Heart left ventricle (tissue), 16 donors: ENCODE results near the gene PLB1. TPM values are rescaled to one million over a fixed set of nuclear protein-coding genes. Genes with fewer than 3 reads are reported as not detected.

ENCODE experiments used
- ATAC-seq, 4 donors: fragments of 200-7000 bp; cut with Tn5 transposase; one replicate each; pipeline ENCODE4 v1.9.1; 2020 to 2022; ENCODE audit warnings: moderate library complexity in 4 of 4, mild to moderate bottlenecking in 3 of 4, moderate number of reproducible peaks in 1 of 4
- DNase-seq, 5 donors: peaks; one replicate each; pipeline ENCODE4 v3.0.0-alpha.2; 2020
- H3K27ac ChIP-seq, 12 donors: fragments of 200-600 bp; sonication (generic) in 4 of 12; one replicate each; pipeline versions ENCODE4 v1.5.0 to v1.8.0; 2016 to 2022; ENCODE audit warnings: mild to moderate bottlenecking in 2 of 12
- H3K27me3 ChIP-seq, 9 donors: fragments of 200-600 bp; sonication (generic) in 2 of 9; one replicate each; pipeline versions ENCODE4 v1.5.1 to v1.8.0; 2016 to 2022; ENCODE audit warnings: mild to moderate bottlenecking in 3 of 9
- H3K36me3 ChIP-seq, 9 donors: fragments of 200-600 bp; sonication (generic) in 2 of 9; one replicate each; pipeline versions ENCODE4 v1.5.0 to v1.8.0; 2018 to 2022; ENCODE audit warnings: mild to moderate bottlenecking in 2 of 9
- H3K4me1 ChIP-seq, 12 donors: fragments of 200-600 bp; sonication (generic) in 4 of 12; one replicate each; pipeline versions ENCODE4 v1.5.0 to v1.8.0; 2016 to 2022; ENCODE audit warnings: mild to moderate bottlenecking in 3 of 12
- H3K4me3 ChIP-seq, 12 donors: fragments of 200-600 bp; sonication (generic) in 4 of 12; one replicate each; pipeline versions ENCODE4 v1.5.0 to v1.8.0; 2017 to 2022; ENCODE audit warnings: mild to moderate bottlenecking in 9 of 12, moderate library complexity in 4 of 12
- H3K9me3 ChIP-seq, 12 donors: fragments of 200-600 bp; sonication (generic) in 4 of 12; one replicate each; pipeline versions ENCODE4 v1.5.0 to v1.8.0; 2016 to 2022; ENCODE audit warnings: mild to moderate bottlenecking in 1 of 12
- POLR2A ChIP-seq, 2 donors: fragments of 450-650 bp; IDR thresholded peaks; one replicate each; pipeline ENCODE4 v1.6.1; 2017; ENCODE audit warnings: antibody characterized with exemption in 2 of 2, mild to moderate bottlenecking in 2 of 2, moderate library complexity in 2 of 2
- WGBS, 4 donors: extraction: QIAGEN DNeasy Blood & Tissue Kit in 2 of 4; methylation state at CpG; one replicate each; pipeline versions ENCODE4 v1.1.5 to v1.1.7; 2013 to 2018; 5-methylcytosine and 5-hydroxymethylcytosine counted together
- intact Hi-C, 10 donors: fragments of 100-400 bp; cut with DNase I; formaldehyde crosslinking; loops; one replicate each; pipeline versions ENCODE4 v1.11.1 to v1.14.2; 2022
- polyA plus RNA-seq, 2 donors: library from polyadenylated mRNA; stranded (reverse); fragments of 200-250 nt; gene quantifications; one replicate each; pipeline ENCODE4 v1.2.3, GENCODE V29; 2013
- total RNA-seq, 9 donors: library from RNA; depleted of rRNA in 2 of 9; stranded (reverse); fragments of >200 nt in 2 of 9; fragmentation: NEBNext Ultra II Directional in 3 of 9; extraction: Animal tissue kit (Norgen Biotek cat#: 25700) in 3 of 9; gene quantifications; one replicate each; pipeline versions ENCODE4 v1.1.0 to v1.2.4, GENCODE V29; 2016 to 2023
- TF ChIP-seq, protein P1 (sequence below), 12 donors: fragments of 200-600 bp; sonication (generic) in 4 of 12; IDR thresholded peaks; one replicate each; pipeline versions ENCODE4 v1.5.0 to v1.8.0; 2018 to 2022; ENCODE audit warnings: antibody characterized with exemption in 12 of 12, mild to moderate bottlenecking in 5 of 12
- donor health status: ischemic (EF 13 %, LVEDD 7.1; RV severe dilation, severe dysfunction).
- donor health status: healthy with polysubstance abuse.
- donor health status: DM: no; HTN: yes; CAD: no.
- donor health status: DM: no; HTN: no; CAD: no.
- donor health status: ischemic (EF 25% LVEDD 6.9; RV normal size, moderate dysfunction).
- donor health status: ischemic (EF 25% LVEDD 5.7; RV mildly dilated, moderate dysfunction).
- donor health status: healthy.
- donor health status: DM: yes; HTN: yes; CAD: no.
- donor health status: ischemic (EF 35%, LVEDD 5.7; RV mildly dilated, moderate dysfunction).
- donor health status: nonischemic (EF 11% LVEDD 7.7; RV severe dilation, severe dysfunction).
- donor health status: DM: yes; HTN: yes; CAD: no.
- donor health status: PGD.
- donor health status: ischemic (EF 29% LVEDD 5.4; RV normal size, mild dysfunction).
- donor health status: nonischemic (EF 23%, LVEDD 6.1; RV moderate dilation, normal function).

PLB1 gene
- total and polyA plus RNA-seq, 11 donors, result 0.35 to 5.5 (median 1.3) TPM

DNA sequence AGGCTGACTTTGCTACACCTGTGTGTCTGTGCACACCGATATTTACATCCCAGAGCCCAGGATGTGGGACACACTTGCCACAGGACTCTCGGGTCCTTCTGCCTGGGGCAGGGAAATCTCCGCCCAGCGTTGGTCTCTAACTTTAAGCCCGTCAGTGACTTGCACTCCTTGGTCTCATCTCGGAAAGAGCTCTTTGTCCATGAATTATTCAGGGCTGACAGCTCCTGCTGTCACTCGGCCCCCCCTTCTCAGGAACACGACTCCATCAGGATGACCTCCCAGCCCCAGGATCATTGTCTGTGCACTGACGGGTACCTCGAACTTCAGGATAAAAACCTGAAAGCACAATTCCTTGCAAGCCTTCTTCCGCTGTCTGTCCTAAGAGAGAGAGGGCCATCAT, 26.6 kb downstream of the PLB1 start:
- H3K9me3 ChIP-seq, result no peaks in the 10 kb centered on the region
- DNase-seq, result no peak
- no peaks in the 10 kb centered on the region for H3K36me3 ChIP-seq
- TF ChIP-seq POLR2A (IDR thresholded peaks at IDR 0.05), result no peak
- TF ChIP-seq, protein P1, sequence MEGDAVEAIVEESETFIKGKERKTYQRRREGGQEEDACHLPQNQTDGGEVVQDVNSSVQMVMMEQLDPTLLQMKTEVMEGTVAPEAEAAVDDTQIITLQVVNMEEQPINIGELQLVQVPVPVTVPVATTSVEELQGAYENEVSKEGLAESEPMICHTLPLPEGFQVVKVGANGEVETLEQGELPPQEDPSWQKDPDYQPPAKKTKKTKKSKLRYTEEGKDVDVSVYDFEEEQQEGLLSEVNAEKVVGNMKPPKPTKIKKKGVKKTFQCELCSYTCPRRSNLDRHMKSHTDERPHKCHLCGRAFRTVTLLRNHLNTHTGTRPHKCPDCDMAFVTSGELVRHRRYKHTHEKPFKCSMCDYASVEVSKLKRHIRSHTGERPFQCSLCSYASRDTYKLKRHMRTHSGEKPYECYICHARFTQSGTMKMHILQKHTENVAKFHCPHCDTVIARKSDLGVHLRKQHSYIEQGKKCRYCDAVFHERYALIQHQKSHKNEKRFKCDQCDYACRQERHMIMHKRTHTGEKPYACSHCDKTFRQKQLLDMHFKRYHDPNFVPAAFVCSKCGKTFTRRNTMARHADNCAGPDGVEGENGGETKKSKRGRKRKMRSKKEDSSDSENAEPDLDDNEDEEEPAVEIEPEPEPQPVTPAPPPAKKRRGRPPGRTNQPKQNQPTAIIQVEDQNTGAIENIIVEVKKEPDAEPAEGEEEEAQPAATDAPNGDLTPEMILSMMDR (IDR thresholded peaks at IDR 0.05), result no peak
- WGBS, 4 donors, result 64 to 71% (median 69%) methylated on average over 11 of the region's 11 CpGs
- H3K4me3 ChIP-seq, result no peak overlapping the region
- H3K4me1 ChIP-seq, result peaks cover 0 to 4% (median 0%) of the 10 kb centered on the region in 12 donors
- peaks cover 0 to 24% (median 4%) of the 10 kb centered on the region in 9 donors for H3K27me3 ChIP-seq
- intact Hi-C loops, result no loop called here
- no peak overlapping the region for H3K27ac ChIP-seq
- no peak for ATAC-seq

DNA sequence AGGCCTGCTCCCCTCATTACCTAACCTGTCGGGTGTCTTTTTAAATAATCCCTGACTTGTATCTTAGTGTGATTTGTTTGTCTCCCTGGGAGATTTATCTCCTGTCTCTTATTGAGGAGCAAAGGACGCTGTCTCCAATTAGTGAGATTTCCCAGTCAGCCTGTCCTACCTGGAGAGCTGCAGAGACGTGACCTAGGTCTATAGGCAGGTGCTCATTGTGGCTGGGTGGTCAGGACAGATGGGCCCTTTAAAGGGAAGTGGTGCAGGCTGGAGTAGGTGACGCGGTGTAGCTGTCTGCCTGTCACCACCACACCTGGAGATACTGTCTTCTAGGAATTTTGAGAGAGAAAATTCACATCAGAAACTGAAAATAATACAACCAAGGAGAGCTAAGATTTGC, 28.0 kb downstream of the PLB1 start:
- peaks cover 0 to 13% (median 7%) of the 10 kb centered on the region in 12 donors for H3K4me1 ChIP-seq
- no peak for DNase-seq

DNA sequence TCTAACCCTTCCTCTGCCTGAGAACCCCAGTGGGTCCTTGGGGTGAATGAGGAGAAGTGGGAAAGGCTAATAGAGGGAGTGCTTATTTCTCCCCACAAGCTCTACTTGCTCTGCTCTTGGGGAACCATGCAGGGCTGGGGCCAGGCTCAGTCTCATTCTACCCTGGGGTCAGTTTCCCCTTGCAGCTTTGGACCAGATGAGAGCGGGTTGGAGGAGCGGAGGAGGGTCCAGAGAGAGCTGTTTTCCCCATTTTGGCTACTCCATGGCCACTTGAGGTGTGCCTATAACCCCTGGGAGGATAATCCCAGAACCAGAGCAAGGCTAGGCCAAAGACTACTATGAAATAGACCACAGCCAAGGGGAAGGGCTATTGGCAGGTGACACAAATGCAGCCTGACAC, 29.6 kb downstream of the PLB1 start:
- Histone ChIP-seq H3K36me3 (no peaks in the 10 kb centered on the region), H3K4me1 (peaks cover 0 to 13% (median 7%) of the 10 kb centered on the region in 12 donors), H3K9me3 (no peaks in the 10 kb centered on the region), H3K4me3 (no peak overlapping the region), H3K27me3 (peaks cover 0 to 5% (median 0%) of the 10 kb centered on the region in 9 donors), H3K27ac (no peak overlapping the region)
- intact Hi-C loops, result no loop called here
- ATAC-seq (no peak), DNase-seq (no peak)
- 95 to 100% (median 97%) methylated on average over 2 of the region's 2 CpGs for WGBS, 4 donors
- TF ChIP-seq, protein P1 (IDR thresholded peaks at IDR 0.05), result no peak
- TF ChIP-seq POLR2A (IDR thresholded peaks at IDR 0.05), result no peak

More for the DNA sequence above, 28.0 kb downstream of the PLB1 start:
- no peak for ATAC-seq
- Histone ChIP-seq H3K9me3 (no peaks in the 10 kb centered on the region), H3K36me3 (no peaks in the 10 kb centered on the region), H3K27ac (no peak overlapping the region), H3K27me3 (peaks cover 0 to 14% (median 4%) of the 10 kb centered on the region in 9 donors), H3K4me3 (no peak overlapping the region)
- TF ChIP-seq, protein P1 (IDR thresholded peaks at IDR 0.05), result no peak
- TF ChIP-seq POLR2A (IDR thresholded peaks at IDR 0.05), result no peak
- intact Hi-C loops, result no loop called here
- 52 to 63% (median 59%) methylated on average over 5 of the region's 5 CpGs for WGBS, 4 donors

DNA sequence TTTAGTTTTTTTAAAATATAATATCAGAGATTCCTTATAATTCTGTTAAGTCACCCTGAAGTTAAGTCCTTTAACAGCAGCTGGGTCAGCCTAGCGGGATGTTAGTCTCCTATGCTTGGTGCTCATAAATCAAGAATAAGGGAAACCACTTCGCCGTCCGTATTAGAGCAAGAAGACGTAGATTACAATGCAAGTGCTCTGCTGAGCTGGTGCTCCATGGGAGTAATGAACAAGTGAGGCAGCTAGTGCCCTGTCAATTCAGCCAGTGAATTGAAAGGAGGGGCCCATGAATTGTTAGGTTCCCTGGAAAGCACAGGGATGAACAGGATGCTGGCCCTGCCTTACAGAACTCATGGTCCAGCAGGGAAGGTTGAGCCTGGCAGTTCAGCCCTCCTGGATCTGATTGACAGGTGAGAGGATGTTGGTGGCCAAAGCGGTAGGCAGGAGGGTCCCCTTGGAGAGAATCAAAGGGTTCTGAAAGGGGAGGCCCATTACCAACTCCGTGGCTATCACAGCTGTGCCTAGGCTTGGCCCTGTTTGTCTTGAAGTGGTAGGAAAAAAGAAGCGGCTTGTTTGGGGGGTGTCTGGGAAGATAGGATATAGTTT, 30.8 kb downstream of the PLB1 start:
- no peak for ATAC-seq
- Histone ChIP-seq H3K9me3 (no peaks in the 10 kb centered on the region), H3K27me3 (peaks cover 0 to 5% (median 0%) of the 10 kb centered on the region in 9 donors), H3K4me3 (no peak overlapping the region), H3K36me3 (no peaks in the 10 kb centered on the region), H3K27ac (peak overlapping the region in 1 of 12 donors; percentile 83), H3K4me1 (peaks cover 0 to 13% (median 10%) of the 10 kb centered on the region in 12 donors)
- intact Hi-C loops, result no loop called here
- no peak for DNase-seq
- TF ChIP-seq, protein P1 (IDR thresholded peaks at IDR 0.05), result no peak
- no peak for TF ChIP-seq POLR2A (IDR thresholded peaks at IDR 0.05)
- WGBS, 4 donors, result 90 to 95% (median 92%) methylated on average over 8 of the region's 8 CpGs
